GM12864 (cell line): ENCODE measurements around the gene SPZ1.

Experiments used
- DNase-seq: peaks from one replicate; pipeline ENCODE4 v3.0.0-alpha.2; 2011; ENCODE audit warnings: low read depth
- H3K4me3 ChIP-seq: 2 replicates; pipeline ENCODE4 v1.5.1; 2011; ENCODE audit warnings: mild to moderate bottlenecking, low read depth, low read length, control low read depth
- TF ChIP-seq, protein P1 (sequence below): IDR thresholded peaks from 2 replicates; pipeline ENCODE4 v1.5.1; 2011; ENCODE audit warnings: low read depth, mild to moderate bottlenecking, moderate library complexity, low read length, control low read depth, inconsistent platforms; ENCODE audit errors: missing control alignments

Gene SPZ1

DNA sequence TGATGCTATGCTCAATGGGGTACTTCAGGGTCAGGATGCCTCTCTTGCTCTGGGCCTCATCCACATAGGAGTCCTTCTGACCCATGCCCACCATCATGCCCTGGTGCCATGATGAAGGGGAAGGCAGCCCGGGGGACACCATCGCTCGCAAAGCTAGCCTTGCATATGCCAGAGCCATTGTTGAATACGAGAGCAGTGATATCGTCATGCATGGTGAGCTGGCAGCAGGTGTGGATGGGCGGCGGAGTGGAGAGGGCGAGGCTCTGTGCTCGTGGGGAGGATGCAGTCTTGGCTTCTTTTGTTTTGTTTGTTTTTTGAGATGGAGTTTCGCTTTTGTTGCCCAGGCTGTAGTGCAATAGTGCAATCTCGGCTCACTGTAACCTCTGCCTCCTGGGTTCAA lies 17.2 kb upstream of the SPZ1 start:
- no peak overlapping the region for H3K4me3 ChIP-seq
- TF ChIP-seq, protein P1, sequence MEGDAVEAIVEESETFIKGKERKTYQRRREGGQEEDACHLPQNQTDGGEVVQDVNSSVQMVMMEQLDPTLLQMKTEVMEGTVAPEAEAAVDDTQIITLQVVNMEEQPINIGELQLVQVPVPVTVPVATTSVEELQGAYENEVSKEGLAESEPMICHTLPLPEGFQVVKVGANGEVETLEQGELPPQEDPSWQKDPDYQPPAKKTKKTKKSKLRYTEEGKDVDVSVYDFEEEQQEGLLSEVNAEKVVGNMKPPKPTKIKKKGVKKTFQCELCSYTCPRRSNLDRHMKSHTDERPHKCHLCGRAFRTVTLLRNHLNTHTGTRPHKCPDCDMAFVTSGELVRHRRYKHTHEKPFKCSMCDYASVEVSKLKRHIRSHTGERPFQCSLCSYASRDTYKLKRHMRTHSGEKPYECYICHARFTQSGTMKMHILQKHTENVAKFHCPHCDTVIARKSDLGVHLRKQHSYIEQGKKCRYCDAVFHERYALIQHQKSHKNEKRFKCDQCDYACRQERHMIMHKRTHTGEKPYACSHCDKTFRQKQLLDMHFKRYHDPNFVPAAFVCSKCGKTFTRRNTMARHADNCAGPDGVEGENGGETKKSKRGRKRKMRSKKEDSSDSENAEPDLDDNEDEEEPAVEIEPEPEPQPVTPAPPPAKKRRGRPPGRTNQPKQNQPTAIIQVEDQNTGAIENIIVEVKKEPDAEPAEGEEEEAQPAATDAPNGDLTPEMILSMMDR = no peak
- DNase-seq = no peak

DNA sequence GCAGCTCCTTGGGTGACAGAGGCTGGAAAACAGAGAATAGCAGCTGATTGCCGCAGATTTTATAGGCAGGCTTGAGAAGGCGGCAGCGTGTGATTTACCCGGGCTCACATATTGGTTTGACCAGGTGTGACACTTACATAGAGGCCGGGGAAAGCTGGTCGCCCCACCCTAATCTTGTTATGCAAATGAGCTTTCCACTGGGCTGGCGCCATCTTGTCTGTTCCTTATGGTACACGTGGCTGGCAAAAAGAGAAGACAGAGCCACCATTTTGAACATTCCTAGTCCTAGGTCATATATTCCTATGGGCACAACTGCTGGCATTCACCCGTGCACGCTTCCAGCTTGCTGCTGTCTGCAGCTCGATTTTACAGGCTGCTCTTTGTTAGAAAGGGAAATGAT lies 11.3 kb upstream of the SPZ1 start:
- no peak for DNase-seq
- TF ChIP-seq, protein P1 = no peak
- H3K4me3 ChIP-seq = no peak overlapping the region

GRCh38 chr5:80309871-80310665 lies 9.7 kb upstream of the SPZ1 start:
- TF ChIP-seq, protein P1 = no peak
- no peak for DNase-seq
- H3K4me3 ChIP-seq = no peak overlapping the region

DNA sequence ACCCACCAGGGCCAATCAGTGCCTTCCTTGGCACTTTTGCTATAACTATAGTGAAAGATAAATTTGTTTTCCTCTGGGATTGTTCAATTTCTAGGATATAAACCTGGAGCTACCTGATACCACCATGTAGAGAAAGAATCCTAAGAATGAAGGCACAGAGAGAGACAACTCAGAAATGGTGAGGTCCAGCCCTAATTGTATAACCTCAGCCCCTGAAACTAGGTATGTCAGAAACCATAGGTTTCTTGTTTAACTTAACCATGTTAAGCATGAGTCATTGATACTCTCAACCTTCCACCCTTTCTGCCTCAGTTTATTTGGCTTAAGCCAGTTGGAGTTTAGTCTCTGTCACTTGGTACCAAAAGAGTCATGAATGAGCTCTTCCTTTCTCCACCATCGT lies 4.6 kb upstream of the SPZ1 start:
- H3K4me3 ChIP-seq = no peak overlapping the region
- TF ChIP-seq, protein P1 = no peak
- no peak for DNase-seq

- TF ChIP-seq, protein P1 = no peak
- no peak overlapping the region for H3K4me3 ChIP-seq
- no peak for DNase-seq
Measured at GRCh38 chr5:80318212-80318611, 1.6 kb upstream of the SPZ1 start.

GRCh38 chr5:80324912-80325311 lies 5.1 kb downstream of the SPZ1 start:
- no peak for DNase-seq
- TF ChIP-seq, protein P1 = no peak
- H3K4me3 ChIP-seq = no peak overlapping the region

- no peak overlapping the region for H3K4me3 ChIP-seq
- TF ChIP-seq, protein P1 = no peak
- no peak for DNase-seq
Measured at GRCh38 chr5:80326468-80326867, 6.7 kb downstream of the SPZ1 start.
